Mucosa of descending colon (tissue), 3 donors: ENCODE results near the gene TMEM165. TPM values are rescaled to one million over a fixed set of nuclear protein-coding genes. Genes with fewer than 3 reads are reported as not detected.

ENCODE experiments used
- ATAC-seq: fragments of 200-7000 bp; cut with Tn5 transposase; one replicate; pipeline ENCODE4 v1.9.1; 2020; ENCODE audit warnings: mild to moderate bottlenecking, moderate library complexity
- DNase-seq, 3 donors: peaks; one replicate each; pipeline ENCODE4 v3.0.0-alpha.2; 2020
- H3K36me3 ChIP-seq: fragments of 200-600 bp; one replicate; pipeline ENCODE4 v1.8.0; 2021; ENCODE audit warnings: low read depth, mild to moderate bottlenecking
- H3K4me1 ChIP-seq: fragments of 200-600 bp; one replicate; pipeline ENCODE4 v1.8.0; 2021; ENCODE audit warnings: low read depth, mild to moderate bottlenecking
- H3K4me3 ChIP-seq: fragments of 200-600 bp; one replicate; pipeline ENCODE4 v1.8.0; 2021; ENCODE audit warnings: mild to moderate bottlenecking
- H3K9me3 ChIP-seq: fragments of 200-600 bp; one replicate; pipeline ENCODE4 v1.8.0; 2021; ENCODE audit warnings: mild to moderate bottlenecking
- CTCF ChIP-seq: fragments of 200-600 bp; IDR thresholded peaks from one replicate; pipeline ENCODE4 v1.8.0; 2022; ENCODE audit warnings: antibody characterized with exemption, mild to moderate bottlenecking
- intact Hi-C, 2 donors: fragments of 100-400 bp; cut with DNase I in 1 of 2; cut with micrococcal nuclease in 1 of 2; formaldehyde crosslinking; loops; one replicate each; pipeline versions ENCODE4 v1.11.0 to v1.11.1; 2022; cut with DNase I, micrococcal nuclease
- total RNA-seq, 3 donors: library from RNA; stranded (reverse); fragmentation: NEBNext Ultra II Directional in 2 of 3; extraction: Animal tissue kit (Norgen Biotek cat#: 25700) in 2 of 3; gene quantifications; one replicate each; pipeline versions ENCODE4 v1.2.1 to v1.2.4, GENCODE V29; 2021 to 2023
- donor health status: DM: no; HTN: no; CAD: no; lungs with moderate emphysema.
- donor health status: DM: no; HTN: no; CAD: no.
- donor health status: DM: no; HTN: yes; CAD: no.

Gene TMEM165
- total RNA-seq, 3 donors from 2014 or later = 56.4 to 85.8 (median 77.6) TPM

- DNase-seq = no peak
- no peak for ATAC-seq
- intact Hi-C loops = no loop called here
- no peaks in the 10 kb centered on the region for H3K36me3 ChIP-seq
- TF ChIP-seq CTCF = no peak
- H3K4me3 ChIP-seq = no peak overlapping the region
- no peaks in the 10 kb centered on the region for H3K4me1 ChIP-seq
- no peaks in the 10 kb centered on the region for H3K9me3 ChIP-seq
These were observed 30.9 kb upstream of the TMEM165 start for GRCh38 chr4:55364691-55365344.

- Histone ChIP-seq H3K4me1 (no peaks in the 10 kb centered on the region), H3K9me3 (no peaks in the 10 kb centered on the region), H3K4me3 (no peak overlapping the region), H3K36me3 (no peaks in the 10 kb centered on the region)
- TF ChIP-seq CTCF = no peak
- no peak for ATAC-seq
- no peak for DNase-seq
- intact Hi-C loops = no loop called here
These were observed 30.4 kb upstream of the TMEM165 start for GRCh38 chr4:55365345-55365728.

GRCh38 chr4:55366621-55367020 is 29.1 kb upstream of the TMEM165 start:
- no peaks in the 10 kb centered on the region for H3K4me1 ChIP-seq
- ATAC-seq = no peak

GRCh38 chr4:55367084-55367722 is 28.6 kb upstream of the TMEM165 start:
- no peaks in the 10 kb centered on the region for H3K9me3 ChIP-seq
- TF ChIP-seq CTCF = no peak
- no peak overlapping the region for H3K4me3 ChIP-seq
- no peaks in the 10 kb centered on the region for H3K4me1 ChIP-seq
- no peaks in the 10 kb centered on the region for H3K36me3 ChIP-seq
- intact Hi-C loops = no loop called here
- ATAC-seq = no peak
- no peak for DNase-seq

More at GRCh38 chr4:55366621-55367020, 29.1 kb upstream of the TMEM165 start:
- H3K36me3 ChIP-seq = no peaks in the 10 kb centered on the region
- intact Hi-C loops = no loop called here
- TF ChIP-seq CTCF = no peak
- H3K4me3 ChIP-seq = no peak overlapping the region
- no peak for DNase-seq
- no peaks in the 10 kb centered on the region for H3K9me3 ChIP-seq

- no peak for TF ChIP-seq CTCF
- Histone ChIP-seq H3K4me3 (no peak overlapping the region), H3K36me3 (no peaks in the 10 kb centered on the region), H3K4me1 (no peaks in the 10 kb centered on the region), H3K9me3 (no peaks in the 10 kb centered on the region)
- intact Hi-C loops = no loop called here
- ATAC-seq (no peak), DNase-seq (no peak)
These were observed 25.8 kb upstream of the TMEM165 start for GRCh38 chr4:55369968-55370367.
